SHP77 treated with DMSO at 0.1 percent for 48 hours (cell line): ENCODE data around the gene UBL7.

Experiments
- DNase-seq: peaks from one replicate; lab custom pipeline; 2025; lab: John Stamatoyannopoulos, UW

The UBL7 gene

GRCh38 chr15:74441248-74441941 lies 19.6 kb downstream of the UBL7 start:
- no peak for DNase-seq

DNA sequence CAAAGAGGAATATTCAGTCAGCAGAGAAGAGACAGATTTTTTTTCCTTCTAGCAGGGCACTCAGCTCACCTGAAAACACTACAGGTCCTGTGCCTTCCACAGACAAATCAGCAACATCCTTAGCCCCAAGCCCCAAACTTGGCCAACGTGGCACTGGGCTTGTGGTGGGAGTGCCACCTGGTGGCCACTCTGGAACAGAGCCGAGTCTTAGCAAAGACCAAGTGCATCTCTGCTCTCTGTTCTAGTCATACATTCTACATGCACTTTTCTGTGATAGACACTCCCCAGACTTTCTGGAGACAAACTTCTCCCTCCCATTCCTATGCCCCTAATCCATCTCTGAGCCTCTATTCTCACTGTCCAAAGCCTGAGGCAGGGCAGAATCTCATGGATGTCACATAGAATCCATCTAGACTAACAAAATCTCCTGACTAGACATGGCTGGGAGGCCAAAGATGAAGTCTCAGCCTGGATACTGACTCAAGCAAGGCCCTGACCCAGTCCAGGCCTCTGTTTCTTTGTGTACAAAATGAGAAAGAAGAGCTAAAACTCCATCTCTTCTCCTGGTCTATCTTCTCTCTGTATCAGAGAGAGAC lies 22.1 kb downstream of the UBL7 start:
- no peak for DNase-seq

DNA sequence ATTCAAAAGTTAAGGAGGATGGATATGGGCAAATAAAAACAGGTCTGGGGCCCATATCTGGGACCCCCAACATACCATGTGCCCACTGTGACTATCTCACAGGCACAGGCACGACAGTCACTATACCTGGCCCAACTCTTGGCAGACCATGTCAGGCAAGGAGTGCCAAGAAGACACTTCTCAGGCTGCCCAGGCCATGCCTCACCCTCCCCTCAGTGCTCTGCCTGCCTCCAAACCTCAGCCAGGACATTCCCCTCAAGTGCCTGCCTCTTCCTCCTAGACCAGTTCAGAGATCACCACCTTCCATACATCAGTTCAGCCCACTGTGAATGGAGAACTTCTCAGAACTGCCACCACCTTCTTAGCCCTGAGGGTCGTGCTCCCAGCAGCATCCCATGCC lies 22.8 kb downstream of the UBL7 start:
- DNase-seq = no peak

DNA sequence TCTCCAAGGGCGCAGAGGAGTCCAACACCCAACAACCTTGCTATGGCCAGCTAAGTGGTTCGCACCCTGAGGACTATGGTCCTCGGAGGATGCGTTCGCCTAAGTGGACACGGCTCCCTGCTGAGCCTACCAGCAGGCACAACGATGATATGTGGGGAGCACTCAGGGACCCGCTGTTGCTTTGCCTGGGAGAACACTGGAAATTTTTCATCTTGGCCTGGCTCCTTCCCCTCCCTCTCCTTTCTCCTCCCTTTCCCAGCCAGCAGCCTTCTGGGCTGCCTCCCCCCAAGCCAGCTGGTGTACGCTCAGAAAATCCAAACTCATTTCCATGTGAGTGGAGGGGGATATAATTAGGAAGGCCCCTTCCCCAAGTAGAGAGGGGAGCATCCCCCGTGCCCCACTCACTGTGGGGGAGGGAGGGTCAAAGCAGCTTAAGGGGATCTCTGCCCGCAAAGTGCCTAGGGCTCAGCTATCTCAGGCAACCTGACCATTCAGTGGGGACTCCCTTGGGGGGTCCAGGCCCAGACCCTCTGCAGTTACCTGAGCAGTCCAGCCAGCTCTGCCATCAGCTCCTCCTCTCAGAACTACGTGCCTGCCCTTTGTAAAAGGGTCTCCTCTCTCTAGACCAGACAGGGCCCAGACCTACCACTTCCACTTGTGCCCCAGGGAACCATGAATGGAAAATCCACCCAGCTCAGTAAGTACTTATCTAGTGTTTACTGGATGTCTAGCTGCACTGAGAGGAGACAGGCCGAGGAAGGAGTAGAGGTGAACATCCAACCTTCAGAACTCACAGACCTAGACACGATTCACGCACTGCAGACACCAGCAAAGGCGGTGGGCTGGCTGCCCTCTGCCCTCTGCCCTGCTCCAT lies 26.5 kb downstream of the UBL7 start:
- DNase-seq = no peak

- DNase-seq = peak; percentile 21
Measured at GRCh38 chr15:74433592-74434262, 27.2 kb downstream of the UBL7 start, which contains the start of gene SEMA7A. SEMA7A (minus strand) TSS chr15:74433958; CDS start chr15:74433918, 40 bp downstream.

DNA sequence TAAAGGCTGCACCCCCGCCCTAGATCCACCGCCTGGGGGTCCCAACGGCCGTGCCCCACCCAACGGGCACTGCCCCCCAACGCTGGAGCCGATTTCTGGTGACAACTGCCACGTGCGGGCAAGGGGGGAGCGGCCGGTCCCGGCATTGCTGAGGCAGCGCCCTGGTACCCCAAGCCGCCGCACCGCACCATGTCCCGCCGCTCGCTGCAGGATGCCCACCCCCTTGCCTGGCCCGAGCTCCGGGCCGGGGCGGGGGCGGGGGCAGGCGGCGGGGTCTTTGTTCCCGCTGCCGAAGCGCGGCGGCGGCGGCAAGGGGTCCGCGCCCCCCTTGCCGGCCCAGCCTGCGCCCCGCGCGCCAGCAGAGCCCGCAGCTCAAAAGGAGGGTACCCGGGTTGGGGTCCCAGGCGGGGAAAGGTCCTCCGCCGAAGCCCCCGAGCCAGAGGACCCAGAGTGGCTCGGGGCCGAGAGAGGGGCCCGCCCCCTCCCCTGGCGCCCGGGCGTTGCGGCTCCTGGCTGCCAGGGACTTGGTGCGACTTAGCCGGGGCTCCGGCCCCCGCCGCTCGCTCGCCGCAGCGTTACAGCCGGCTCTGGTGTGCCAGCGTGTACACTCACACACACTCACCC lies 27.9 kb downstream of the UBL7 start:
- DNase-seq = no peak

- DNase-seq = no peak
Measured at GRCh38 chr15:74432271-74432967, 28.5 kb downstream of the UBL7 start.

DNA sequence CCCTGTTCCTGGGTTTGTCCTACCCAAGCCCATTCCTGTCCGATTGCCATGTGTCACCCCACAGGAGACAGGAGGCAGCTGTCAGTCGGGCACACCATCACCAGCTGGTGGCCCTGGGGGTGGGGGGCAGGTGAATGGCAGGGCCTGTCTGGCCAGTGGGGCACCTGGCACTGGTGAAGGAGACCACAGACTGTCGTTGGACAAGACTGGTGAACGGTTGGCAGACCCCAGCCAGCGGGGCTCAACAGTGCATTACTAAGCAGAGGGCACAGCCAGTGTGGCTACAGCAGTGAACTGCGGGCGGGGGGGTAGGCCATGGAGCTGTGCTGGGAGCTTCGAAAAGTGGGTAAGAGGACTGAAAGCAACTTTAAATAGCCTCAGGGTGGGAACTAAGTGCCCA lies 29.3 kb downstream of the UBL7 start:
- DNase-seq = no peak

DNA sequence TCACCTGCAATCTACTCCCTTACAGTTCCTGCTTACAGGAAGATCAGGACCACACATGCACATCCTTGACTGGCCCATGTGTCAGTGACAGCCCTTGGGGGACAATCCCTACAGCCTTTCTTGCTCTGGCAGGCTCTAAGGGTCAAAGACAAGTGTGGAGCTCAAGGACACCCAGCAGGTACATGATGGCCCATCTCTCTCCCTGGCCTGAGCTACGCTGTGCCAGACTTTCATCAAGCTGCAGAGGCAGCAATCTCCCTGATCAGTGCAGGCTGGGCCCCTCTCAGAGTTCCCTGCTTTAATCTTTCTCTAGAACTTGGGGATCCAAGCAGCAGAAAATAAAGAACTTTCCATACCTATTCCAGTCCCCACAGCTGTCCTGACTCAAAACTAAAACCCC lies 29.8 kb downstream of the UBL7 start:
- DNase-seq = no peak

GRCh38 chr15:74430510-74430951 lies 30.4 kb downstream of the UBL7 start:
- DNase-seq = no peak

DNA sequence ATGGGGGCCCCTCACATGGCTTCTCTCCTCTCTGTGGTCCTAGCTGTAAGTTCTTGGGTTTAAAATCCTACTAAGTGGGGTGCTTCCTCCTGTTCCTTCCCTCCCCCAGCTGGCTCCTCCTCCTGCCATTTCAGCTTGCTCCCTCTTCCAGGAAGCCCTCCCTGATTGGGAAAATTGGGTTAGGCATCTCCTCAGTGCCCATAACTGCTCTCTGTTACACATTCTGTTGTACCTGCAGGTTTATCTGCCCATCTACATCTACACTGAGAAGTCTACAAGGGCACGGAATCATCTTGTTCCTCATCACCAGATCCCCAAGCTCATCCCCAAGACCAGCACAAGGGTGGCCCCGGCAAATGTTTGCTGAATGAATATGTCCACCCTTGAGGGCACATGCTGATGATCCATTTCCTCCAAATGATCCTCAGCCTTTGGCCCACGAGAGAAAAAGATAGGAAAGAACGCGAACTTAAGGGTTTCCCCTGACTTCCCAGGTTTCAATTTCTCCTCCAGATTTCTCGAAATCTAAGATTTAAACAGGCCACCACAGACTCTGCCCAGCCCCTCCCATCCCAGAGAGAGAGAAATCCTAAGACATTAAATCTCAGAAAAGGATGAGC lies 31.1 kb downstream of the UBL7 start:
- no peak for DNase-seq

GRCh38 chr15:74428970-74429780 lies 31.8 kb downstream of the UBL7 start:
- no peak for DNase-seq

GRCh38 chr15:74428442-74428787 lies 32.5 kb downstream of the UBL7 start:
- no peak for DNase-seq

DNA sequence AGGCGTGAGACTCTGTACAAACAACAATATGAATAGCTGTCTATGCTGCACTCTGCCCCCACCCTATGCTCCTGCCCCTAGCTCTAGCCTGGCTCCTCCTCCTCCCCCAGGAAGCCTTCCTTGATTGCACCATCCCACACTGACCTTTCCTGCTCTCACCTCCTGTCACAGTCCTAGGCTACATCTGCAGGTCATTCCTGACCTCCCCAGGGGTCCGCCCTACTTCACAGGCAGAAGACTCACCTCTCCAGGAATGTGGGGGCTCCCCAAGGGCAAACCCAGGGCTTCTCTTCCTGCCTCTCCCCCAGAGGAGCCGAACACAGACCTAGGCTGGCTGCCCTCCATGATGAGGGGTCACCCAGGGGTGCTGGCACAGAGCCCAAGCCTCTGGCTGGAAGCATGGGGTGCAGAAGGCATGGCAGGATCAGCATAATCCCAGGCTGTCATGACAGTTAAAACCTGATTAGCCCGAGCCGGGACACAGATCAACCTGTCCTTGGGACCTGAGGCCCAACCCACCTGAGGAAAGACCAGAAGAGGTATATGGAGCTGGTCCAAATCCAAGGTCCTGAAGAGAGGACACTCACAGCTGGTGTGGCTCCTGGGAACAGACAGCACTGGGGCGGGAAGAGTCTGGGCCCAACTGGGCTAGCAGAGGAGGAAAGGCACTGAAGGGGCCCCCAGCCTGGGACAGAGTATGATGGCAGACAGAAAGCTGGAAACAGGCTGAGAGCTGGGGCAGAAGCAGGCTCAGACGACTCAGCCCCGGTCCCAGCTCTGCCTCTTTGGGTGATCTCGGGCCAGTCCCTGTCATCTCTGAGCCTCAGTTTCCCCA lies 33.1 kb downstream of the UBL7 start:
- DNase-seq = no peak

DNA sequence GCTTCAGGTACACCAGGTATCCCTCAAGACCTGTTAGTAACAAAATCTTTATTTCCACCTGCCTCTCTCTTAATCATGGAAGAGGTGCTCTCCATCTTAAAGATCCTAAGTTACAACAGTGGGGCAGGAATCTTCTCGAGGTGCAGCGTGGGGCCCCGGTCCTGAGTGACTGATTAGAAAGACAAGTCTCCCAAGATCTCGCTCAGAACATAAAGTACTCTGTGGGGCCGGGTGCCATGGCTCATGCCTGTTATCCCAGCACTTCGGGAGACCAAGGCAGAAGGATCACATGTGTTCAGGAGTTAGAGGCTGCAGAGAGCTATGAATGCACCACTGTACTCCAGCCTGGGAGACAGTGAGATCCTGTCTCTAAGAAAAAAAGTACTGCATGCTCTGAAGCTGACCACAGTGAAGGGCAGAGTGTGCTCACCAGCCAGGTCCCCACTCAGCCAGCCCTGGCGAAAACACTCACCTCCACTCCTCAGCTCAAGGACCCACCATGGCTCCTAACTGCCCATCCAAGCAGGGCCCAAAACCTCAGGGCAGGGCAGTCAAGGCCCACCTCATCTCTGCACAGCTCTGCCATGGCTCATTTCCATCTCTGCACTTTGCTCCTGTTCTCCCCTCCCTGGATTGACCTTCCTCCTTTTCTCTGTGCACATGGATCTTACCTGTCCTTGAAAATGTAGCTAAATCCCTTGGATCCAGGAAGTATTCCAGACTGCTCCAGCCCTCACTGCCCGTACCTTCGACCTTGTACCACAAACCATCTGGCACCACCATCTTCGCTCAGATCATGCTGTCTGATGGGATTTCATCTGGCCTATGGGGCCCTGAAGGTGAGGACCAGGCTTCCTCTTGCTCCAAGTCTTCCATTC lies 34.3 kb downstream of the UBL7 start:
- no peak for DNase-seq

- DNase-seq = no peak
Measured at GRCh38 chr15:74425630-74426029, 35.3 kb downstream of the UBL7 start.

GRCh38 chr15:74424901-74425528 lies 35.9 kb downstream of the UBL7 start:
- DNase-seq = no peak
